GM18909 (cell line): Measurements from ENCODE around the gene LCT.
"Not testable (repeated sequence)": the region's sequence is repeated elsewhere in the genome, so short reads cannot be mapped to it uniquely, and the experiment has no call there.

Experiments
- ATAC-seq: cut with Tn5 transposase; IDR thresholded peaks from one replicate; pipeline ENCODE4 v1.9.1; 2021; ENCODE audit warnings: mild to moderate bottlenecking; ENCODE audit not compliant: unreplicated experiment, poor library complexity

The LCT gene

GRCh38 chr2:135838502-135838901 is 1.5 kb upstream of the LCT start:
- ATAC-seq, result no peak

- no peak for ATAC-seq
Observed at GRCh38 chr2:135832891-135833290, 4.1 kb downstream of the LCT start.

DNA sequence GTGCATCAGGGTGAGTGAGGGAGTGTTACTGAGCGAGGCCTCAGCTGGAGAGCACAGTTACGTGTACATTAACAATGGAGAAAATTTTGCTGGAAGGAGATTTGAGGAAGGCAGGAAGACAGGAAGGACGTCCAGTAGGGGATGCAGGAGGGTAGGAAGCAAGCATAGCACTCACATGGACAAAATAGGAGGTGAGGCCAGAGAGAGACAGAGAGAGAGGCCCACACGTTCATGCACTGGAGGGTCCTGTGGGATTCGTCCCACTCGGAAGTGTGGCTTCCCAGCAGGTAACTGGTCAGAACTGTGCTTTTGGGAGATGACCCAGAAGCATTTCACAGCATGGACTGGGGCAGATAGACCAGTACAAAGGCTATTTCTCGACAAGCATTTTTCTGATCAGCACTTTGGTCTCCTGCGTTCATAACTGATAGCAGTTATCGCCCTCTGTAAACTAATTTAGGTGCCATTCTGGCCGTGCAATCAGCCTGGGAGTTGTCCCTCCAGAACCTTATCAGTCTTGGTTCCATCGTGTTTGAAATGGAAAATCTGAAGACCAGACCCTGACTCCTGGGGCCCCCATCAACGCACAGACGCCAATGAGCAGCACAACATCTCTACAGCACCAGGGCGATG is 5.7 kb downstream of the LCT start:
- no peak for ATAC-seq

DNA sequence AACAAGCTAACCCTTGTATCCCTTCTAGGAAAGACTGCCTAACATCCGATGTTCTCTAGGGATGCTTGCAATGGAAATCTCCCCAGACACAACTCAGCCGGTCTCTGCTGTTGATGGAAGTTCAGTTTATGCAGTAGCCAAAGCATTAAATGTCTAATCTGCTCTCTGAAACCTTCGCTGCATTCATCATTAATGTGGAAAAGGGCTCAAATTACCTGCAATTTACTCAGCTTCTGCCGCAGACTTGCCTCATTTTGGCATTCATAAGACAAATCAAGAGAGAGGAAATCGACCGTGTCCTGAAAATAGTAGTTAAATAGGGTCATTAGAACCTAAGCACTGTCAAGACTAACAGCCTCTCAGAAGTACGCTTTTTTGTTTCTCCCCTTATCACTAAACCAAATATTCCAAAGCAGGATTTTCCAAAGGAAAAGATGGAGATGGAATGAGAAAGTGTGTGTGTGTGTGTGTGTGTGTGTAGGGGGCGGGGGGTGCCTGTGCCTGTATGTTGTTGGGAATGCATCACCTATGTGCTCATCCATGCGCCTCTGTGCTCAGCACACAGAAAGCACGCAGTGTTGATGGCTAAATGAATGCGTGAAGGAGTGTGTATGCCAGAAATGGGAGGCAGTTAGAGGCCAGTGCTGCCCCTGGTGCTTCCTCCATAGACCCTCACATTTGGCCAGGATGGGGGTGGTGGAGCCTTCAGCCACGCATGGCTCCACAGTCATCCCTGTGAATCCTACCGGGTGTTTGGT is 7.4 kb downstream of the LCT start:
- ATAC-seq, result no peak

DNA sequence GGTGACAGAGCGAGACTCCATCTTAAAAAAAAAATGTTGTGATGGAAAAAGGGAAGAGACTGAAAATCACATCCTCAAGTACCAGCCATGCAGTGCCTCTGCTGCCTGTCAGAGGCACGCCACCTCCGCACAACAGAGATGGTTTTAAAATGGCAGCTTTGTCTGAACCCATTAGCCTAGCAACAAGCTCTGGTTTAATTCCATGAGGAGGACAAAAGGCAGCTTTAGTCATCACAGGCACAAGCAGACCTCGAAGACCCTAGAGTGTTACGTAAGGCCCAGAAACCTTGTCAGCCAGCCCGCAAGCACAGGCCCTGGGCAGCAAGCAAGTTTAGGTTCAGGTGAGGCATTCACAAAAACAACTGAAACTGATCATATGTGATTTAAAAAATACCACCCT is 10.4 kb downstream of the LCT start:
- no peak for ATAC-seq

GRCh38 chr2:135825550-135826176 is 11.3 kb downstream of the LCT start:
- ATAC-seq, result no peak

- no peak for ATAC-seq
Observed at GRCh38 chr2:135825131-135825530, 11.9 kb downstream of the LCT start.

DNA sequence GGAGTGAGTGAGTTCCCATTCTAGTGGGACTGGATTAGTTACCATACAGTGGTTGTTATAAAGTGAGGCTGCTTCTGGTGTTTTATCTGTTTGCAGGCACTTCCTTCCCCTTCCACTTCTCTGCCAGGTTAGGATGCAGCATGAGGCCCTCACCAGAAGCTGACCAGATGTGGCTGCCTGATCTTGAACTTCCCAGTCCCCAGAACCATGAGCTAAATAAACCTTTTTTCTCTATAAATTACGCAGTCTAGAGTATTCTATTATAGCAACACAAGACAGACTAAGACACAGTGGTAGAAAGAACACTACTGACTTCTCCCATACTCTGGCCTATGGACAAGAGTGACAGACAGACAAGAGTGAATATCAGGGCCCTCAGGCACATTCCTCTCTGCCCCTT is 14.1 kb downstream of the LCT start:
- ATAC-seq, result no peak

DNA sequence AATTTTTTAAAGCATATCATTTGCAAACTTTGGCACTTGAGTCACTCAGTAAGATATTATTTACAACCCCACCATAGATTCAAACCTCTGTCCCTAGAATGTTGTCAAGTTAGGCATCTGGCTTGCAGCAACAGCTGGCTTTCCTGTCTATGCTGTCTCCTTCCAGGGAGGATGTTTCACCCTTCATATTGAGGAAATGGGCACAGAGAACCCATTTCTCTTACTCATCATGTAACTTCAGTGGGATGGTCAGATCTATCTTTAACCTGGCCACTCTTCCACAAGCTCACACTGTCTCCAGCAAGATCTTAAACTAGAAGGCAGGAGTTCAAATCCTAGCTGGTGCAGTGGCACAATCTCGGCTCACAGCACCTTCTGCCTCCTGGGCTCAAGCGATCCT is 15.8 kb downstream of the LCT start:
- no peak for ATAC-seq

DNA sequence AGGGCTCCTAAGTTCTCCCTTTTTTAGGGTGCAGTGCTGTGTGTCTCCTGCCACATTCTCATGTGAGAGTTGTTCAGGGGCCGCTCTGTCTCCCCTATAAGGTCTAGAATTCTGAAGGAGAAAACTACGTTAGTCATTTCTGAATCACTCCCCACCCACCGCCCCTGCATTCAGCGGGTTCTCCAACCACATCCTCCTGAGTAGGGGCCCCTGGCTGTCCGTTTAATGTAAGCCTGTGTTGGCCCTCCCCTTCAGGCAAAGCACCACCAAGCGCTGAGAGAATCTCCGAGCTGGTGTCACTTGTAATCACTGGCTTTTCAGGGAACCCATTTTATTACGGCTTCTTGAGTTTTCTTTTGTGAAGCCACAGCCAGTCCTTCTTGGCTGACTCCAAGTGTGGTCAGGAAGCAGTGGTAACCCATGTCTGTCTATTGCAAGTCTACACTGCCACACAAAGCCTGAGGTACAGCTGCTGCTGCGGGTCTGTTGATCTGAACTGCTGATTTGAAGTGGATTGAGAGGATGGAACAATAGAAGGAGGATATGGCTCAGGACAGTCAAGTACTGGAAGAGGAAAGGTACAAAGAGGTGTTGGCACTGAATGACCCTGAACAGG is 16.9 kb downstream of the LCT start:
- peak; percentile 93 for ATAC-seq

DNA sequence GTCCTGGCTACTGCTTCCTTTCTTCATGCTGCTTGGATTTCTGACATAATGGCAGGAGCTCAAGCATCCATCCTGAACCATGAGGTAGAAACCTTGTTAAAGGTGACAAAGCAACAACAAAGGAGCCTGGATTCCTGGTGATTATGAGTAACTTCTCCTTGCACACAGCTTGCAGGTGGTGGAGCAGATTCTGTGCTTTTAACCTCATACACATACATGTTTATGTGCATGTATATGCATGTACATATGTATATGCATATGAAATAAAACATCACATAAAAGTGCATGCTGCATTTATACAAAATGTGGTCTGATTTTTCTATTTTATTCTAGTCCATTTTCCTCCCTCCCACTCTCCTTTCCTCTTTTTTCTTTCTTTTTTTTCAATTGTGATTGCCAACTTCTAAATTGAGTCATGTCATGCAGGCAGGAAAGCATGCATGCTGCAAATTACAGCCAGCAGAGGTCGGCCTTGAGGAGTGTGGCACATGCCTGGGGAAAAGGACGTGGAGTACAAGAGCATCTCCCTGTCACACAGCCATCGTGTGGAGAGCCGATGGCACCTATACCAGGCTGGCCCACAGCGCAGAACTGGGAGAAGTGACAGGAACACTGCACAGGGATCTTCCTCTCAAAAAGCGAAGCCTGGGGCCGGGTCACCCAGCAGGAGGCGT is 17.9 kb downstream of the LCT start:
- ATAC-seq, result no peak

- ATAC-seq, result no peak
Observed at GRCh38 chr2:135817951-135818350, 19.0 kb downstream of the LCT start.

DNA sequence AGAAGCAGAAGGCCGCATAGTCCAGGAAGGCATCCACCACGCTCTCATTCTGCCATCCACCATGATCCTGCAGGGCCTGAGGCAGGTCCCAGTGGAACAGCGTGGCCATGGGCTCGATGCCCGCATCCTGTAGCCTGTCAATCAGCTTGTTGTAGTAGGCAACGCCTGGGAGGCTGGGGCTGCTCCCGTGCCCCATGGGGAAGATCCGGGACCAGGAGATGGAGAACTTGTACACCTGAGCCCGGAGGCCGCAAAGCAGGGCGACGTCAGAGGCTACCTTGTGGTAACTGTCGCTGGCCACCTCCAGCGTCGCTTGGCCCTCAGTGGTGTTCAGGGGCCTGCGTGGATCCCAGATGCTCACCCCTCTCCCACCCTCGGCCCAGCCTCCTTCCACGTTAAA is 19.5 kb downstream of the LCT start:
- no peak for ATAC-seq

GRCh38 chr2:135815269-135815668 is 21.7 kb downstream of the LCT start:
- ATAC-seq, result no peak

GRCh38 chr2:135812907-135813511 is 24.0 kb downstream of the LCT start:
- no peak for ATAC-seq

GRCh38 chr2:135807874-135808273 is 29.1 kb downstream of the LCT start:
- not testable (repeated sequence) for ATAC-seq

- no peak for ATAC-seq
Observed at GRCh38 chr2:135803278-135803677, 33.7 kb downstream of the LCT start.

DNA sequence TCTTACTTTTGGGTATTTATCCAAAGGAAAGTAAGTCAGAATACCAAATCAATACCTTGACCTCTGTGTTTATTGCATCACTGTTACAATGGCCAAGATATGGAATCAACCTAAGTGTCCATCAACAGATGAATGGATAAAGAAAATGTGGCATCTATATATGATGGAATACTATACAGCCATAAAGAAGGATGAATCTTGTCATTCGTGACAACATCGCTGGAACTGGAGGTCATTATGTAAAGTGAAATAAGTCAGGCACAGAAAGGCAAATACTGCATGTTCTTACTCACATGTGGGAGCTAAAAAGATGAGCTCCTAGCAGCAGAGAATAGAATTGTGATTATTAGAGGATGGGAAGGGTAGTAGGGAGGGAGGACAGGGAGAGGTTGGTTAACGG is 34.6 kb downstream of the LCT start:
- ATAC-seq, result no peak

DNA sequence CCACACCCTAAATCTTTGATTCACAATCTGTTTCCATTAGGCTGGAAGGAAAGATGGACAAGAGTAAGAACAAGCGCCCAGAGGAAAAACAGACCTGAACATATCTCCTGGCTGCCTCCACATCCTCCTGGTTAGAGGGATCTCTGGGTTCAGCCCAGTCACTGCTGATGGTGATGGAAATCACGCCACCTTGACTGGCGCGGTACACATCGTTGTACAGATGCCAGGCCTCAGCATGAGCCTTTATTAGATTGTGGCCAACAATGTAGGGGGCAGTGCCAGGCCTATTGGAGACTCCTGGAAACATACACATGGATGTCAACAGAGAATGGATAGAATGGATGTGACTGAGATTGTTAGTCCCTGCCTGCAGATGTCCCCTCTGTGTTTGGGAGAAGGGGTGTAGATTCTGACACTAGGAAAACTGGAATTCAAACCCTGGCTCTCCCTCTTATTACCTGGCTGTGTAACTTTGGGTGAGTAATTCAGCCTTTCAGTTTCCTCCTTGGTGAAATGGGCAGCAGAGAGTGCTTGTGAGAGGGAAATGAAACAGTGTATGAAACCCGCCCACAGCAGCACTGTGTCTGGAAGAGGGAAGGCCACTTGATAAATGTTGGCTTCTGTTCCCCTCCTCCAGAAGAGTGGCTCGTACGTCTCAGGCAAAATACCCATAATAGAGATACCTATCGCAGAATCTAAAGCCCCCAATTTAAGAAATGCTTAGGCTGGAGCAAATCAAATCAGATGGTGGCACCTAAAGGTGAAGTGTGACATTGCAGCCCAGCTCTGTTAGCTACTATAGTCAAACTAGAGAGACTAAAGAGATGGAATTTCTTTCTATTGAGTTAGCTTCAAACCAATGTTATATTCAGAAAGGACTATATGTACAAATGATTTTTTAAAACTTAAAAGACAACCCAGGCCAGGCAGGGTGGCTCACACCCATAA is 36.2 kb downstream of the LCT start:
- no peak for ATAC-seq
